G401.6 (cell line): ENCODE data around the gene SERPINB10.

Source experiments
- FAIRE-seq: peaks from 2 replicates; lab custom pipeline; 2012; peaks lifted over from hg19 to GRCh38; lab: Jason Lieb, UNC

The SERPINB10 gene

DNA sequence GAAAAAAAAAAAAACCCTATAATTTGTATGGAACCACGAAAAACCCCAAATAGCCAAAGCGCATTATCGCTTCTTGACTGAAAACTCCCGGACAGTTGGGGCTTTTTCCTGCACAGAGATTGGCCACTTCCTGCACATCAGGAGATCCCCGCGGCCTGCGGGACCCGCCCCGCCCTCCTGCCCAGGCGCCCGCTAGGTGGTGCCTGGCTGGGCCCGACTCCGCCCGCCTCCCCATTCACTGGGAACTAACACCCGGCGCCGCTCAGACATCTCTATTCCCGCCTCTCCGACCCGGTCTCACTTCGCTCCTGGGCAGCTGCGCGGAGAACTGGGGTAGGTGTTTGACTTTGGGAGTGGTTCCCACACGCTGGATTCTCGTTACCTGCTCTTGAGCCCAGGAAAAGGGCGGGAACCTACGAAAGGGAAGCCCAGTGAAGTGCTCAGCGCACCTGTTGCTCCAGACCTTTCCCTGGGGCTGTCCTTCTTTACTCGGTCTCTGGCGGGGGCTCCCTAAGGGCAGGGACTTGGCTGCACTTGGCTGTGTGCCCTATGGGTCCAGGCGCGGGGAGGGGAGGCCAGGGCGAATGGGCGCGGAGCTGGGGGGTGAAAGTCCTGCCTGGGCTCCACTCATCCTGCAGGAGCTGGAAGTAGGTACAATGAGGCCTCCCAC, 41.4 kb downstream of the SERPINB10 start, which contains the start of gene HMSD:
HMSD (plus strand) TSS at position 234 of the 670 bp plus-strand sequence. CDS start 4,155 bp downstream, outside the sequence.
- no peak for FAIRE-seq

DNA sequence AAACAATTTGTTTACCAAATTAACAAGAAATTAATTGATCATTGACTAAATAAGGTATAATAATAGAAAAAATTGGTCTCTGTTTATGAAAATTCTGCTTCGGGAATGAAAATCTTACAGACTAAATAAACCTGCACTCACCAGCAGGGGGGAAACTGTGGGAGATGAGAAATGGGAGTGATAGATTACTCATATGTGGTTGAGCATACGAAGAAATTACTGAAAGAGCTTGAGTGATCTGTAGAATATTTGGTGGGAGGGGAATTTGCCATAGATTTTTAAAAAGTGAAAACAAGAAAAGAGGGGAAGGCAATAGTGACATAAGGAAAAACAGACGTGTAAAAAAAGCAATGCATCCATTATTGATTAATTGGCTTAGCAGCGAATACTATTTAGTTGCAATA, 43.5 kb downstream of the SERPINB10 start:
- no peak for FAIRE-seq

DNA sequence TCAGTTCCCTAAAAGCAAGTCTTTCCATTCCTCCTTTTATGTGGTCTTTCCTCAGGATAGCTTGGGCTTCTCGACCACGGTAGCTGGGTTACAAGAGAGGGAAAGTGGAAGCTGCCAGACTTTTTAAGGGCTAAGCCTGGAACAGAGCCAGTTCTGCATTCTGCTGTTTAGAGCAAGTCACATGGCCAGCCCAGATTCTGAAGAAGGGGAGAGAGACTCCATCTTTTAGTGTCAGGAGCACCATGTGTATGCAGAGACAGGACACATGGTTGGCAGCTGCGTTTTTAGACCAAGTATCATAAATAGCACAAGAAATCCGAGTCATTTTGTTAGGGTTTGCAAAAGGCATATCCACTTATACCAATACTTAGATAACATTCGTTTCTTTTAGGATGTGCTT, 46.1 kb downstream of the SERPINB10 start:
- FAIRE-seq = no peak

DNA sequence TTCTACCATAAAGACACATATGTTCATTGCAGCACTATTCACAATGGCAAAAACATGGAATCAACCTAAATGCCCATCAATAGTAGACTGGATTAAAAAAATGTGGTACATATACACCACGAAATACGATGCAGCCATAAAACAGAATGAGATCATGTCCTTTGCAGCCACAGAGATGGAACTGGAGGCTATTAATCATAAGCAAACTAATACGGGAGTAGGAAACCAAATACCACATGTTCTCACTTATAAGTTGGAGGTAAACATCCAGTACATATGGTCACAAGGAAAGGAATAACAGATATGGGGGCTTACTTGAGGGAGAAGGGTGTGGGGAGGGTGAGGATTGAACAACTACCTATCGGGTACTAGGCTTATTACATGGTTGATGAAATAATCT, 49.0 kb downstream of the SERPINB10 start:
- FAIRE-seq = no peak

DNA sequence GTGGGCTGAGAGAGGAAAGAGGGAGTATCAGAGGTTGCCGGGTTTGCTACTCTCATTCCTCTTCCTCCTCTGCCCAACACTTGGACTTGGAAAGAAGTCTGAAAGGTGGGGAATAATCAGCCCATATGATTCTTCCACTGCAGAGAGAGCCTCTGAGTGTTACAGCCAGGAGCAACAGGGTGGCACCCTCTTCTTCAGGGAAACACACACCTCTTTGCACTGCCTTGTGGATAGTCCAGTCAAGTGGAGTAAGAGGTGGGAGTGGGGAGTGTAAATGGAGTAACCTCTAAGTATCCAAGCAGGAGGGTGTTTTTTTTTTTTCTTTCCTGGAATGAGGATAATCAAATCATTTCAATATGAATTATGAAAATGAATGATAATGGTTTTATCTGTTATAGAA, 53.1 kb downstream of the SERPINB10 start:
- FAIRE-seq = no peak

DNA sequence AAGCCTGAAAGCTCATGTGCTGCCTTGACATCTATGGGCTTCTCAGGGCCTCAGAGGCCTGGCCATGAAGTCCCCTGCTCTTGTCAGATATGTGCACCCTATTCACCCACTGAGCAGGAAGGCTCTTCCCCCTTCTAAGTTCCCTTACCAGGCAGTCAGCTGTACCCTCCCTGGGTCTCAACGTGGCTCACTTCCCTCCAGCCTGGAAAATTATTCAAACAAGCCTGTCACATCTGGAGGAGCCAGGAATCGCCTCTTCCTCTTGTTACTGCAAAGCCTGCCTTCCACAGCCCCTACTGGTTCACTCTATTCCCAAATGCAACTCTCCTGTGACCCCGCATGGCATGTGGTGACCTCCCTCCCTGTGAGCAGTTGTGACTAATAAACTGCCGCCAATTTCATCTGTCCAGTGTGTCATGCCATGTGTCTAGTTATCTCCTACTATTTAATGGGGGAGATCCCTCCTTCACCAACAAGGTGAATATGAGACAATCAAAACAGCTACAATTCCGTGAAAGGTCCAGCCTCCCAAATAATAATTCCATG, 53.8 kb downstream of the SERPINB10 start:
- FAIRE-seq = no peak

DNA sequence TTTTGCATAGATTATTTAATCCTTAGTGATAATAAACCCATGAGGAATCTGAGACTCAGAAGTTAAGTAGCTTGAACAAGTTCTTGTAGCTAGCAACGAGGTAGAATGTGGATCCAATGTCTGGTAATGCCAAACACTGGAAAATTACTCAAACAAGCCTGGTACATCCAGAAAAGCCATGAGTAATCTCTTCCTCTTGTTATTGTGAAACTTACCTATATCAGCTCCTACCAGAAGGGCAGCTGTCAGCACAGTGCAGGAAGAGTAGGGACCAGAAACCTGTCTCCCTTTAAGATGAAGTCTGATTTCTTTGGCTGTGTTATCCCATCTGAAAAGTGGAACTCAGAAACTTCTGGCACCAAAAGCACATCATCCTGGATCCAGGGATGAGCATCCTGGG, 54.4 kb downstream of the SERPINB10 start:
- FAIRE-seq = no peak

DNA sequence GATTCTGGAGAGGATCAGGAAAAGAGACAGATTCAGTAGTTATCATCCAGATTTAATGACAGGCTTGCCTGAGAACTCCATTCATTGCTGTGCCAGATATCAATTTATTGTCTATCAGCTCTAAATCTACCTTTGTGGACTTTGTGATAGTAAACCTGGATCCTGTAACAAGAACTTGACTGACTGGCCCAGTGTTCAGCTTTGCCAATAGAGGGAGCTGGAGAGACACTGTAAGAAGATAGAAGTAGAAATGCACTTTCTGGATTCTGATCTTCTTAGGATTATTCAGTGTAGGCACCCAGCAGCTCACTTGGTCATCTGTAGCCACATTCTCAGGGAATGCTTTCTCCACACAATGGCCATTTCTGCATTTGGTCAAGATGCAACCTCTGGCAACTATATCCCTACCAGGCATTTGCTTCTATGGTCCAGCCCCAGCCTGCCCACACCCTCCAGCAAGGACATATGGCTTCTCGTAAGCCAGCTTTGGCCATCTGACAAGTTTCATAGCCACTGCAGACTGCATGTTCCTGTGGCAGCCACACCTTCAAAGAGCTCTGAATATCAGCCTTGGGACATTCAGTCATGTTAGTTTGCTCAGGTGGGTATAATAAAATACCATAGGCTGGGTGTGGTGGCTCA, 56.0 kb downstream of the SERPINB10 start:
- FAIRE-seq = no peak

DNA sequence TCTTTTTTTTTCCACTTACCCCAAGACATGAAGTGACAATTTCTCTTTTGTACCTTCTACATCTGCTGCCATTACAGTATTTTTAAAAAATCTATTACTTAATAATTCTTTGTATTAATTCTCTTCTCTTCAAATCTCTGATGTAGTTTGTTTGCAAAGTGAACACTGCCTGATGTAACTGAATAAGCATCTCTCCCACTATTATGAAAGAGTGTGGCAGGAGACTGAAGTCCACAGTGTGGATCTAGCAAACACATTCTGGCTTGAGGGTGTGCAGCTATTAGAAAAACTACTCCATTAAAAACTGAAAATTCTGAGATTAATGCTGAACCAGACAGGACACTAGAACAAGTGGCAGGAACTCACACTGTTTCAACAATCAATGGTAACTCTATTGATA, 57.1 kb downstream of the SERPINB10 start:
- no peak for FAIRE-seq

DNA sequence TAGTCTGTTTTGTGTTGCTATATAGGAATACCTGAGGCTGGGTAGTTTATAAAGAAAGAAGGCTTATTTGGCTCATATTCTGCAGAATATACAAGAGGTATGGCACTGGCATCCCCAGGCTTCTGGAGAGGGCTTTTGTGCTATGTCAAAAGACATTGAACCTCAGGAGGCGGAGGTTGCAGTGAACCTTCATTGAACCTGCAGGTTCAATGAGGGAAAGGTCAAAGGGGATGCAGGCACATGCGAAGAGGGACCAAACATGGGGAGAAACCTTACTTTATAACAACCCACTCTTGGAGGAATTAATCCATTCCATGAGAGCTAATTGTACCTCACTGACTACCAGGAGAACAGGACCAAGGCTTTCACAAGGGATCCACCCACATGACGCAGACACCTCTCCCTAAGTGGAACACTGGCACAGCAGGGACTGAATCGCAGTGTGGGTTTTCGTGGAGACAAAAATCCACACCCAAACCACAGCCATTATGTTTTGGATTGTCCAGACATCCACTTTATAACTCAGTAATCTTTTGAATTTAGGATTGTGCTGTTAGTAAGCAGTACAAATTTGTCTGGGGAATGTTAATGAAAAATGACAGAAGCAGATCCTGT, 58.1 kb downstream of the SERPINB10 start:
- FAIRE-seq = no peak

DNA sequence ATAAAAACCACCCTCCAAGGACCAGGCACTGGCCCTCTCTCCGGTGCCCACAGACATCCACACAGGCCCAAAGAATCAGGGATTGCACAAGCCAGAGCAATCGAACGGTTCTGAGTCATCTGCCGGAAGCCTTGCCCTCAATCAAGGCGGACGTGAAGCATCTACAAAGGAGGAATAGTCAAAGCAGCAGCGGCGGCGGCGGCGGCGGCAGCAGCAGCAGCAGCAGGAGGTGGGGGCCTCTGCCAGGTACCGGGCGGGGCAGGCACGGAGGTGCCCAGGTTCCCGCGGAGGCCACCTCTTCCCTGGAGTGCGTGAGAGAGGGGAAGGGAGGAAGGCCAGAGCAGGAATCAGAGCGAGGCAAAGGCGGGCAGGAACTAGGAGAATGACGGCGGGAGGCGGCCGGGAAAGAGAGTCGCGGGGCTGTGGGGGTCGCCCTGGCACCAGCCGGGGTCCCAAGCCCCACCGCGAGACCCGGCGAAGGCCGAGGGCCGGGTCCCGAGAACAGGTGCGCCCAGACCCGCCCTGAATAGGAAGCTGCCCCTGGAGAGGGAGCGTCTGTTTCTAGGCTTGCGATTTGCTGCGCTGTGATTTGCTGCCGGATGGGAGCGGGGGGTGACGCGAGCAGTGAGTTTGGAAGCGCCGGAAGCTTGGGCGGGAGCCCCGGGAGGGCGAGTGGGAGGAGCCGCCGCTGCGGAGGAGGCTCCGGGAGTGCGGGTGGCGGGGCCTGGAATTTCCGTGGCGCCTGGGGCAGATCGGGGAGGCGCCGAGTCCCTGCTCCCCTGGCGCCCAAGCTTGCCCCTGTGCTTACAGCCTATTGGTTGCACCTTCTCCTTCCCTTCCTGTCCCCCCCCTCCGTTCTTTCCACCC, 62.4 kb downstream of the SERPINB10 start, which contains the start of gene SERPINB8:
SERPINB8 (plus strand) TSS at position 140 of the 867 bp plus-strand sequence. CDS start 8,228 bp downstream, outside the sequence.
- no peak for FAIRE-seq

DNA sequence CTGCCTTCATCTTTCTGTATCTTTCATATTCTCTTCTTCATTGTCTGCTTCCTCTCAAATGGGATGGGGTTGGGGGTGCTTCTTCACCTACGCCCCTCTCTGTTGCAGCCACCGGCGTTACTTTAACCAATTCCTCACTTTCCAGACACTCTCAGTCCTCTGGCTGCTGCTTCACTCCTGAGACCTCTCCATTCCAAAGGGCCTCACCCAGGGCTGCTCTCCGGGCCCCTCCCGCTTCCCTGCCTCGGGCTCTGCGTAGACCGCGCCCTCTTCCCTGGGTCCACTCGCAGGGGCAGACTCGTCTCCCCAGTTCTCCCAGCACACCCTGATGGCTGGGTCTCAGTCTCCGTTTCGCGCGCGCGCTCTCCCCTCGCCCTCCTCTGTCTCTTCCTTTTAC, 63.0 kb downstream of the SERPINB10 start:
- no peak for FAIRE-seq

DNA sequence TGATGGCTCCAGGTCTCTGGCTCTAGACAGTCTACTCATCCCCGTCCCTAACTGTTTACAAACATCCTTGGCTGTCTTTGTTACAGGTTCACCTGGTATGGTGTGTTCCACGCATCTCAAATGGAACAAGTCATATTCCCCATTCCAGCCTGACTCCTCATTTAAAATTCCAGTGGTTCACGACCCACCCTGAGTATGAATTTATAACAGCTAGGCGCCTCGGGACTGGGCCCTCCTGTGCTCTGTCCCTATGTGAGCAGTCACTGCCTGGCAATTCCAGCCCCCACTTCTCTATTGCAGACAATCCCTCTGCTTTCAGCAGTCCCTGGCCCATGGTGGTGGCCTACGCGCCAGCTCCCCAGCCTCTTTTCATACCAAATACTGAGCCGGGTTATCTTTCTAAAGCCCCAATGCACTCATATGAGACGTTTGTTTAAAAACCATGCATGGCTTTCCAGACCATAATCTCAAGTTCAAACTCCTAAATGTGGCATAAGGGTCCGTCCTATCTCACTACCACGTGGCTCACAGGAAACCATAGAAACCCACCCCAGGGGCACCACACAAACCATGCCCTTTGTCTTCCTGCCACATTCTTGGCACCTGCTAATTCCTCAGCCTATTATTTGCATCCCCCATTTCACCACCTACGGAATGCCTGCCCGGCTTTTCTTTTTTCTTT, 63.7 kb downstream of the SERPINB10 start:
- no peak for FAIRE-seq

DNA sequence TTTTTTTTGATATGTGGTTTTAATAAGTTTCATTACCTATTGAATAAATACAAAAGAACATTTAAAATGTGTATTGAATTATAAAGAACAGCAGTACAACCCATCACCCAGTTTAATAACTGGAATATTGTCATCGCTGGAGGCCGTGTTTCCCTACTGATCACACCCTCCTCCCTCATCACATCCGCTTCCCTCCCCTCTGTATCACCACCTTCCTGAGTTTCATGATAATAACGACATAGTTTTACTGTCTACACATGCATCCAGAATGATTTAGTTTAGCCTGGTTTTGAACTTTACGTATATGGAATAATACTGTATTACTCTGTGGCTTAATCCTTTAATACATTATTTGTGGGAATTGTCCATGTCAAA, 64.2 kb downstream of the SERPINB10 start:
- FAIRE-seq = no peak

DNA sequence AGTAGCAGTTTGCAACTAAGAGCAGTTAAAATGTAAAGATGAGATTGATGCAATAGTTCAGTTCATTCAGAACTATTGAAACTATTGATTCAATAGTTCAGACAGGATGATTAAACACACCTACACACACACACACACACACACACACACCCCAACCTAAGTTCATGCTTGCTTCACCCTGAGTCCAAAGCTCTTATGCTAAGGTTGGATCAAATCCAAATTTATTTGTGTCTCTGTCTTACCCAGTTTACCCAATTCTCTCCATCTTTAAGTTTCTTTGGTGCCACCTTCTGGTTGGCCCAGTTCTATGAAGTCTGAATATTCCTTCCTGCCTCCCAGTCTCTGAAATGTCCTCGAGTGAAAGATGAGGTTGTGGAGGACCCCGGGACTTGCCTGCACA, 67.2 kb downstream of the SERPINB10 start:
- no peak for FAIRE-seq

DNA sequence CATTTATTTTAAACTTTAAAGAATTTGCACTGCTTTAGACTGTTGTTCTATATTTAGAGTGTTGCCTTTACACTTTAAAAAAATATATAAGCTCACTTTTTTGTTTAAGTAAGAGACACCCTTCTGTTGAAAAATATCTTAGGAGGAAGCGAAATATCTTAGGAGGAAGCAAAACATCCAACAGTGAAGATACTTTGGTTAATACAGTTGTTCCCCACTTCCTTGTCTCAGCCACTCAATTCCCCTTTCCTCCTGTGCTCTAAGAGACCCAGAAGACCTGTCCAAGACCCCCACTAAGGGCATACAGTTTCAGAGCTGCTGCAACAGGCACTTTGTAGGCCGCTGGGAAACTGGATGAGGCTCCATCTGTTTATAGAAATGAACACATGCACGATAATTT, 67.9 kb downstream of the SERPINB10 start:
- FAIRE-seq = no peak

DNA sequence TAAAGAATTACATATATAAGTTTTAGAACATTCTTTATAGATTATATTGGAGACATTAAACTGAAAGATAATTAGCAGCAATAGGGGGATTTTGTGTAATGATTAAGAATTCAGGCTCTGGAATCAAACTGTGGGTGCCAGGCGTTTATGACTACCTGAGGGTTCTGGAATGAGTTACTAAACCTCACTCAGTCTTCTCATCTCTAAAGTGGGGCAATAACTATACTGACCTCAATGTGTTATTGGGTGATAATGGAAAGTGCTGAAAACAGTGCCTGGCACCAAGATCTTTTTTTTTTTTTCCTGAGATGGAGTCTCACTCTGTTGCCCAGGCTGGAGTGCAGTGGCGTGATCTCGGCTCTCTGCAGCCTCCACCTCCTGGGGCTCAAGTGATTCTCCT, 69.3 kb downstream of the SERPINB10 start:
- FAIRE-seq = no peak

DNA sequence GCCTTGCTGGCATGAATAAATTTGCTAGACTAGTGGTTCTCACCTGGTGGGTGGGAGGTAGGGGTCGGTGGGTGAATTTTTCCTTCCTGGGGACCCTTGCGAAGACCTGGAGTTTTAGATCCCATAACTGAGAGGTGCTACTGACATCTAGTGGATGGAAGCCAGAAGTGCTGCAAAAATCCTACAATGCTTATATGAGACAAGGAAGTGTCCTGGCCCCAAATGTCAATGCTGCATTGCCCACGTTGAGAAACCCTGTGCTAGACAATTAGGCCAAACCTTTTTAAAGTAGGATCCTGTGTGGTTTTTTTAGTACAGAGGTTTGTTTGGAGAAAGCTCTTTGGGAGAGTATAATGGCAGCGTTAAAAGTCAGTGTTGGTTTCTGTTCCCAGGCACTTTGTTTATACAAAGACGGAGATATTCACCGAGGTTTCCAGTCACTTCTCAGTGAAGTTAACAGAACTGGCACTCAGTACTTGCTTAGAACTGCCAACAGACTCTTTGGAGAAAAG, 71.7 kb downstream of the SERPINB10 start:
- no peak for FAIRE-seq

DNA sequence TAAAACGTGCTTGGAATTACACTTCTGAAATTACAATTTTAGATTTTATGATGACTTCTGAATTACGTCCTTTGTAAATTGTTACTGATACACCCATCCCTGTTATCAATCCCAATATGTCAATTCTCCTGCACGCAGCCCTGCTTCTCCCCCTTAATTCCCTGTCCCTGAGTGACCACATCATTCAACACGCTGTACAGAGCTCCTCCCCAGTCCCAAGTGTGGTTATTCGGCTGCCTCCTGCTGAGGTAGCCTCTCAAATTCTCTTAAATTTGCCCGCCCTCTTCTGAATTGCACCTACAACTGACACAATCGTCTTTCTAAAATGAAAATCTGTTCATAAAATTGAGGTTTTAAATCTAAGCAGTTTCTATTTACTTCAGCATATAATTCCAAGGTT, 72.3 kb downstream of the SERPINB10 start:
- no peak for FAIRE-seq

DNA sequence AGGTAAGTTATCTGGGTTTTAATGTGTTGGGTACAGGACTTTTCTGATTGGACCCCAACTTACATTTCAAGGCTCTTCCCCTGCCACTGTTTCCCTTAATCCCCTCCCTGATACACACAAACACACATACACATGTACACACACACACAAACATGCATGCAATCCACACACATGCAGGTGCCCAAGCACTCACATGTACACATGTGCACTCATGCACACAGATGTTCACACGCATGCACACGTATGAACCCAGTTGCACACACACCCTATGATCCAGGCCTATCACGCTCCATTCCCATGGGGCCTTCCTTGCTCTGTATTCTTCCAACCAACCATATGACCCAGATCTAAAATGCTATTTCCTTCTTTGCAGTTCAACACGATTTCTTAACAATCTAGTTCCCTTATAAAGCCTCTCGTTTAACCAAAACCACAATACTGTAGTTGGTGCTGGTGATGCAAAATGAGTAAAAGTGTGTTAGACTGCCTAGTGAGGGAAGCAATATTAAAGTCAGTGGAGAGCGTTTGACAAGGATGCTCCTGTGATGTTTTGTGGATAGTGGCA, 73.2 kb downstream of the SERPINB10 start:
- FAIRE-seq = no peak

DNA sequence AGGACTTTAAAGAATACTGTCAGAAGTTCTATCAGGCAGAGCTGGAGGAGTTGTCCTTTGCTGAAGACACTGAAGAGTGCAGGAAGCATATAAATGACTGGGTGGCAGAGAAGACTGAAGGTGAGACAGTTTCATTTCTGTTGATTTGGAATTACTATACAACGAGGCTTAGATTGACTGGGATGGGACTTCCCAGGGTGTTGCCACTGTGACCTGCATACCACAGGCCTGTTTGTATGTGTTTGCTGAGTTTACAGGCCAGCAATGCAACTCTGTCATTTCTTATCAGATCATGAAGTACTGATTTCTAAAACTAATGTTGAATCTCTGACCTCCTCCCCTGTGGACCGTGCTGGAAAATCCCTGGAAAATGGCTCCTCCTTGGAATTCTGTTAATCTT, 74.0 kb downstream of the SERPINB10 start:
- no peak for FAIRE-seq
